ENCODE data around the gene C10orf71.

Gene C10orf71

GRCh38 chr10:49294731-49295130, 4.2 kb upstream of the C10orf71 start:
- DNase-seq = no peak

- DNase-seq = no peak
These were observed 3.7 kb upstream of the C10orf71 start for GRCh38 chr10:49295297-49295696.

DNA sequence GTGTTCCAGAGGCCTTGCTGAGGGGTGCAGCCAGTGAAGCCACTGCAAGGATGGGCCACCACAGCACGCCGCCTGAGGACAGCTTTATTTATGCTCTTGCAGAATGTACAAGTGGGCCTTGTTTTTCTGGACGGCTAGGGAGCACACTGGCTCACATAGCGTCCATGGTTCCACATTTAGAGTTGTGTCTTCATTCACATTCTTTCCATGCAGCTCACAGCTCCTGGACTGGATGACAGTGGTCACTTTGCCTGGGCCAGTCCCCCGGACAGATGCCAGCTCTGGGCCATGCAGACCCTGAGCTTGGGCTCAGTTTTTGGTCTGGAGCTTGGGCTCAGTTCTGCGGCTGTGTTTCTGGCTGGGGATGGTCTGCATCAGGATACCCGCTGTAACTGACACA, 2.6 kb upstream of the C10orf71 start:
- DNase-seq = no peak

DNA sequence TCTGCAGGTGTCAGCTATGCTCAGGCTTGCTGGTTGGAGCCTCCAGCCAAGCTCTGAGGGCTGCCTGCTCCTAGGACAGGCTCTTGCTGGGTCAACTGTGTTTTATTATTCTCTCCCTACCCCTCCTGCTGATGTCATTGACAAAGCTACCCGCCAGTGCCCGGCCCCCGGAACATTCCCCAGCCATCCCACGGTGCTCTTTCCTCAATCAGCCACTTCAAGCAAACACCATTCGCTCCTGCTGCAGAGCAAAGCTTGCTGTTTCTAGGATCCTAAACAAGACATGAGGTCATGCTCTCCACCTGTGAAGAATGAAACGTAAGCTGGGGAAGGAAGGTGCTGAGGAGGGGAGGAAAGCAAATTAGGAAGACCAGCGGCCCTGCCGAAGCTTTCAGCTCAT, 2.1 kb upstream of the C10orf71 start:
- DNase-seq = no peak

- no peak for DNase-seq
These were observed 926 bp upstream of the C10orf71 start for GRCh38 chr10:49297818-49298670.

GRCh38 chr10:49298671-49298982, 343 bp upstream of the C10orf71 start:
- DNase-seq = no peak

- DNase-seq = no peak
These were observed 808 bp downstream of the C10orf71 start for GRCh38 chr10:49299816-49300139.

GRCh38 chr10:49300140-49300974, 1.4 kb downstream of the C10orf71 start:
- no peak for DNase-seq

DNA sequence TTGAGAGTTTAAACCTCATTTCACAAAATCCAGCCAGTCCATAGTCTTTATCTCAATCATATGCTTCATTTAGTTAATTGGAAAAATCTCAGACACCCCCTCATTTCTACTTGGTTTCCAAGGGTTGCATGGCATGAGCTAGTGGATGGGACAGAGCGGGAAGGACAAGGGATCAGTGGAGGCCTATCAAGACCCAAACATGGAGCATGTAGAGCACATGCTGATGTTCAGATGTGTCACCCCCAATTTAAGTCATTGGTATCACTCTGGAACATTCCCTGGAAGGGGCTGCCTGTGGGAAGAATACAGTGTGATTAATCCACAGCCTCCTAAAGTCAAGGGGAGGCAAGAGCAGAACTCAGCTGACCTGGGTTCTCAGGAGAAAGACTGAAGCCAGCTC, 2.3 kb downstream of the C10orf71 start:
- no peak for DNase-seq

GRCh38 chr10:49302088-49302487, 3.1 kb downstream of the C10orf71 start:
- no peak for DNase-seq

DNA sequence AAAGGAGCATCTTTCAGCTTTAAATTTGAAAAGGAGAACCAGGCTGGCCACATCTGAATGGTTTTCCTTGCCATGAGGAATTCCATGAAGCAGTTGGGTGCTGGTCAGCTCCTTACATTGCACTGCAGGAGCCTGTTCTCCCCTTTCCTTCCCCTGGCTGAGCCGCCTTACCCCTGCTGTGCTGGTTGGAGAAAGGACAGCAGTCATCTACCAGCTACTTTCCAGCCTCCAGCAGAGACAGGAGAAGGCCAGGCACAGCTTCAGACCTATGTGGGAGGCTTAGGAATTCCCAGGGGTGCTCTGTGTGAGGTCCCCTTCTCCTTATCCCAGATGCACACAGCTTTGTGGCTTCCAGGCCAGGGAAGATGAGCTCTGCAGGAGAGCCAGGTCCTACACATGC, 4.7 kb downstream of the C10orf71 start:
- DNase-seq = no peak

DNA sequence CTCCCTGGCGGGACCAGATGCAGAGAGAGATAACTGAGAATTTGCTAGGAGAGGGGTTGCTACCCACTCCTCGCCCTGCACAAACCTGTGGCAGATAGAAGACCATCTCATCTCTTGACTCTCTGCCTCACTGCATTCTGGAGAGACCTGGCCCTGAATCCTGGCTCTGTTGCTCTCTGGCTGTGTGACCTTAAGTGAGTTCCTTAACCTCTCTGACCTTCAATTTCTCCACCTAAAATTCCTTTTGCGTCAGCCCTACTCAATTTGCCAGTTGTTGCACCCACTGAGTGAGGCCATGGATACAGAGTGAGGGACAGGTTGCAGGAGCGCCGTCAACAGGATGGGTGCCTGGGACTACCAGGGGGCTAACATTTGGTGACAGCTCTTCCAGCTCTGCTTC, 5.2 kb downstream of the C10orf71 start:
- DNase-seq = no peak

DNA sequence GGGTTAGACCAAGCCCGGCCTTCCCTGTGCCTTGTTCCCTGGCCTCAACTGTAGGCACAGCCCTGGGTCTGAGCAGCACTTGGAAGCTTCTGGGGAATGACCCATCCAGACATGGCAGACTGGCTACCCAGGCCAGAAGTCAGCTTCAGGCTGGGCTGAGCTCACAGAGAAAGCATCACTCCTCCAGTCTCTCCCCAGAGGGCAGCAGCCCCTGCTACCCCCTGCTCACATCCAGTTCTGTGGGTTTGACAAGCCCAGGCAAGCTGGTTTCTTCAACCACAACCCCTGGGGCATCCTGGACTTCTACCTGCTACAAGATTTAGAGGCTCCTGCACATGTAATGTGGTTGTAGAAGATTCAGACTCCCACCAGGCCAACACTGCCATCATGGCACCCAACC, 9.0 kb downstream of the C10orf71 start:
- no peak for DNase-seq

GRCh38 chr10:49308881-49309280, 9.9 kb downstream of the C10orf71 start:
- no peak for DNase-seq

- no peak for DNase-seq
These were observed 10.9 kb downstream of the C10orf71 start for GRCh38 chr10:49309691-49310411.

DNA sequence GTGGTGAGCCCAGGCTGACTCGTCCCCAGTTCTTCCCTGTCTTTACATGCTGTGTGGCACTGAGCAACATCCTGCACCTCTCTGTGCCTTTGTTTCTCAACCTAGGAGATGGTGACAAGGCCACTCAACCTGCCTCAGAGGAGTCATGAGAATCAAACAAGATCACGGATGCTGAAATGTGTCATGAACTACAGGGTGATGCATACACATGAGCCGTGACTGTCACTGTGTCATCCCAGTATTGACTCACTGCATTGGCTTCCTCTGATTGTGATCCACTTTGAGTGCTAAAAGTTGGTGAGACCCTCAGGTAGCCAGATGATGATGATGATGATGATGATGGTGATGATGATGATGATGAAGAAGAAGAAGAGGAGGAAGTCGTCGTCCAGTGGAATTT, 11.5 kb downstream of the C10orf71 start:
- no peak for DNase-seq

GRCh38 chr10:49310901-49311554, 12.1 kb downstream of the C10orf71 start:
- DNase-seq = no peak

GRCh38 chr10:49311555-49312236, 12.7 kb downstream of the C10orf71 start:
- no peak for DNase-seq

GRCh38 chr10:49312246-49312869, 13.4 kb downstream of the C10orf71 start:
- DNase-seq = no peak

DNA sequence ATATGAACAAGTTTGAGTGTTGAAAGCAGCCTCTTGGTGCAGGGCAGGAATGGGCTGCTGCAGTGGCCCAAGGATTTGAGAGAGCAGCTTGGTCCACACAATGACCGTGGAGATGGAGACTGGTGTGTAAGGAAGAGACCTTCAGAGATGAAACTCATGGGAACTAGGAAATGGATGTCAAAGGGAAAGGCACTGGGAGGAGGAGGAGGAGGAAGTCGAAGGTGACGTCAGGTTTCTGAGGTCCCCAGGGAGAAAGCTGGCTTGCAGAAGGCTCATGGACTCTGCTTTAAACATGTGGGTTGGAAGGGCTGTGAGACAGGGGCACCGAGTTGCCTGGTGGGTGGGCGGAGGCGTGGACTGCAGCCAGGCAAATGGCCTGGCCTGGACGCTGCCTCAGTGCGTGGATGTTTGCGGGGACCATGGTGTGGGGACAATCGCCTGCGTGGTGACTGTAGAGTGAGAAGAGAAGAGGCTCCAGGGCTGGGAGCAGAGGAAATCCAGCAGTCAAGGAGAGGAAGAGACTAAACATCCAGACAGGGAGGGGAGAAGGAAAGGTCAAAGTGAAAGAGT, 14.6 kb downstream of the C10orf71 start:
- DNase-seq = no peak

GRCh38 chr10:49314806-49315205, 15.8 kb downstream of the C10orf71 start:
- no peak for DNase-seq

DNA sequence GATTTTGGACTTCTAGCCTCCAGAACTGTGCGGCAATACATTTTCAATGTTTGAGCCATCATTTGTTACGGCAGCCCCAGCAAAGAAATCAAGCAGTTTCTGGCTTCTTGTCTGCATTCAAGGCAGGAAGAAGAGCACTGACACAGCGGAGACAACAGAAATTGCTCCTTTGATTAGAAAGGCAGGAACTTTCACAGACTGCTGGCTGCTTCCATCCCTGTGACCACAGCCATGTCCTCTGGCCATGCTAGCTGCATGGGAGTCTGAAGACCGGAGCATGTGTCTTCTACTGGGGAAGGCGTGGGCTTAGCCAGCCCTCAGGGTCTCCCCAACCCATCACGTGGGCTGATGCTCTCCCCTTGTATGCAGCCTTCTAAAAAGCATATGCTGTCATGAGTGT, 19.1 kb downstream of the C10orf71 start:
- no peak for DNase-seq

All from NCI-H1092 (cell line).